ENCODE data around the gene OSMR. TPM values are rescaled to one million over a fixed set of nuclear protein-coding genes. Genes with fewer than 3 reads are reported as not detected.

The OSMR gene
- total RNA-seq, 1 experiment from 2014 or later, result 1.6 TPM

DNA sequence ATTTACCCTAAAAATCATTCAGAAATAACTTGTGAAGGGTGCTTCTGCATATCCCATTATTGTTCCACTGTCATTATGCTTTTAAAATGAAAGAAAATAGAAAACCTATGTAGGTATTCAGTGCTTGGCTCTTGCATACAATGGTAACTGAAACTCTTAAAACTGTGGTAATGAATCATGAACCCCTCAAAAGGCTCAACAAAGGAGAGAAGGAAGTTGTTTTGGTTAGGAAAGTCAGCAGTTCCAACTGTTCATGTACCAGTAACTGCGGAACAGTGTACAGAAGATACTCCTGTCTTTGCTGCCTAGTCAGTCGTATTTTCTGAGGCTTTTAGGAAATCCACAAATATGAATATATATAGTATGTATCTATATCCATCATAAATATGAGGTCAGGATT lies 96.1 kb downstream of the OSMR start:
- Histone ChIP-seq H3K27ac (ENCODE audit: insufficient read length, low read depth, low read length) (no peak overlapping the region), H3K79me1 (ENCODE audit: insufficient read depth, low read depth, low read length, poor library complexity, severe bottlenecking) (no peaks in the 10 kb centered on the region), H2BK120ac (ENCODE audit: low read depth, low read length, poor library complexity, severe bottlenecking) (no peak overlapping the region), H2BK5ac (ENCODE audit: insufficient read length, low read length) (no peak overlapping the region), H4K91ac (ENCODE audit: insufficient read length, low read depth, low read length) (no peak overlapping the region), H4K5ac (ENCODE audit: insufficient read length, low read depth, low read length) (no peak overlapping the region), H3K23me2 (ENCODE audit: insufficient read length, low read depth, low read length, poor library complexity, severe bottlenecking) (no peaks in the 10 kb centered on the region), H2AFZ (ENCODE audit: low read length) (no peak overlapping the region), H4K20me1 (ENCODE audit: control insufficient read depth, insufficient read depth, insufficient read length) (no peaks in the 10 kb centered on the region), H3K9me3 (ENCODE audit: control insufficient read depth, low read depth, low read length) (no peaks in the 10 kb centered on the region), H3K79me2 (ENCODE audit: insufficient read depth, low read length) (no peaks in the 10 kb centered on the region), H3K56ac (ENCODE audit: insufficient read length, low read depth, low read length) (no peak overlapping the region), H3K27me3 (ENCODE audit: insufficient read depth, low read length) (no peaks in the 10 kb centered on the region), H2BK12ac (ENCODE audit: insufficient read length, low read depth, low read length) (no peak overlapping the region), H2AK5ac (ENCODE audit: insufficient read length, low read length) (no peak overlapping the region), H2BK20ac (ENCODE audit: low read depth, low read length, poor library complexity, severe bottlenecking) (no peak overlapping the region), H4K8ac (replicated peaks; ENCODE audit: insufficient read length, low read depth, low read length) (no peak overlapping the region), H3T11ph (ENCODE audit: low read length) (no peak overlapping the region), H3K23ac (ENCODE audit: insufficient read length, low read depth, low read length) (no peak overlapping the region), H3K18ac (ENCODE audit: insufficient read length, low read depth, low read length) (no peak overlapping the region), H2BK15ac (ENCODE audit: low read depth, low read length) (no peak overlapping the region), H3K14ac (ENCODE audit: insufficient read depth, low read length) (no peak overlapping the region), H3K4me2 (ENCODE audit: insufficient read depth, insufficient read length, low read length) (no peak overlapping the region), H3K4me1 (ENCODE audit: insufficient read depth, low read length) (no peaks in the 10 kb centered on the region), H3K4ac (ENCODE audit: low read depth, low read length) (no peak overlapping the region), H3K9ac (ENCODE audit: extremely low read depth, insufficient read length, low read length) (no peak overlapping the region)
- H3K27me3 Mint-ChIP-seq (ENCODE audit: low read depth), result no peaks in the 10 kb centered on the region
- H3K4me3 Mint-ChIP-seq, result no peak overlapping the region
- H3K4me1 Mint-ChIP-seq, result no peaks in the 10 kb centered on the region
- no CpG with 5 or more reads among the region's 2 CpGs for WGBS (ENCODE audit: extremely low coverage, insufficient read length, low lambda C conversion rate)
- peaks cover 3 to 21% (median 17%) of the 10 kb centered on the region in 3 experiments; a peak in 6 of 7 replicates for H3K36me3 Mint-ChIP-seq (ENCODE audit: insufficient read depth in 1 of 3, low read depth in 3 of 3)
- DNase-seq, result no peak
- TF ChIP-seq, protein P1, sequence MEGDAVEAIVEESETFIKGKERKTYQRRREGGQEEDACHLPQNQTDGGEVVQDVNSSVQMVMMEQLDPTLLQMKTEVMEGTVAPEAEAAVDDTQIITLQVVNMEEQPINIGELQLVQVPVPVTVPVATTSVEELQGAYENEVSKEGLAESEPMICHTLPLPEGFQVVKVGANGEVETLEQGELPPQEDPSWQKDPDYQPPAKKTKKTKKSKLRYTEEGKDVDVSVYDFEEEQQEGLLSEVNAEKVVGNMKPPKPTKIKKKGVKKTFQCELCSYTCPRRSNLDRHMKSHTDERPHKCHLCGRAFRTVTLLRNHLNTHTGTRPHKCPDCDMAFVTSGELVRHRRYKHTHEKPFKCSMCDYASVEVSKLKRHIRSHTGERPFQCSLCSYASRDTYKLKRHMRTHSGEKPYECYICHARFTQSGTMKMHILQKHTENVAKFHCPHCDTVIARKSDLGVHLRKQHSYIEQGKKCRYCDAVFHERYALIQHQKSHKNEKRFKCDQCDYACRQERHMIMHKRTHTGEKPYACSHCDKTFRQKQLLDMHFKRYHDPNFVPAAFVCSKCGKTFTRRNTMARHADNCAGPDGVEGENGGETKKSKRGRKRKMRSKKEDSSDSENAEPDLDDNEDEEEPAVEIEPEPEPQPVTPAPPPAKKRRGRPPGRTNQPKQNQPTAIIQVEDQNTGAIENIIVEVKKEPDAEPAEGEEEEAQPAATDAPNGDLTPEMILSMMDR (conservative IDR thresholded peaks at IDR 0.05), result no peak
- H3K9me3 Mint-ChIP-seq, result no peaks in the 10 kb centered on the region
- no peak overlapping the region for H3K27ac Mint-ChIP-seq

Data from H9 (cell line).